Putamen (tissue), 1 donor: ENCODE results near the gene UCHL3.
"Not testable (repeated sequence)": the region's sequence is repeated elsewhere in the genome, so short reads cannot be mapped to it uniquely, and the experiment has no call there.

Experiments used
- DNase-seq: peaks from one replicate; pipeline ENCODE4 v3.0.0-alpha.2; 2016; ENCODE audit warnings: low spot score

The UCHL3 gene

DNA sequence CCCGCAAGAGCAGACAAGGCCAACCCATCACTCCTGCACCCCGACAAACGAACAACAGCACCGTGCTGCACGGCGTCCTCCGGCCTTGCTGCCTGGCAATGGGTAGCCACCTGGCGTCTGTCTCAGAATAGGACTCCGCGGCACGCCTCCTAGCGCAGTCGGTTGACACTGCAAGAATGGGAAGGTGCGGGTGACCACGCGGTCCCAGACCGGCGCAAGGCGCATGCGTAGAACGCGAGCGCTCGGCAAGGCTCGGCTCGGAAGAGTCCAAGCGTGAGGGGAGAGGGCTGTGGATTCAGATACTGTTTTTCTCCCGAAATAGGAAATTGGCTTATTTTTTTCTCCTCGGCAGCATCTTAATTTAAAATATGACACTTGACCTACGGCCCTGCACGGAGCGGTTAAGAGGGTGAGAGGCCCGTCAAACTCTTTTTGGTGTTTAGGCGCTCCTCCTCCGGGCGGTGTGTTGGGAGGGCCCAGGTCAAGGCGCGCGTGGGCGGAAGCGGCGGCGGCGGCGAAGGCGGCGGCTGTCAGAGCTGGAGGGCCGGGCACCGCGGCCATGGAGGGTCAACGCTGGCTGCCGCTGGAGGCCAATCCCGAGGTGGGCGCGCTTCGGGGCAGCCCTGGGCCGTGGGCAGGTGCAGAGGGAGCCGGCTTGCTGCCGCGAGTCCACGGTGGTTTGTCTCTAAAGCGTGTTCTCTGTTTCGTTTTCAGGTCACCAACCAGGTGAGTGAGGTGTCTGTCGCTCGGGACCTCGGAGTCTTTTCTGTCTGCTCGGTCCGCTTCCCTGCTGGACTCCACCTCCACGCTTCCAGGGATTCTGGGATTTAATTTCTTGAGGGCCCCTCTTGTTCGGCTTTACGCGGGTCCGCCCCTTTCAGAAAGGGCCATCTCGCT is at the start of gene UCHL3:
UCHL3 (plus strand) TSS at position 530 of the 897 bp plus-strand sequence; CDS start at position 560, 30 bp downstream.
- peak; percentile 94 for DNase-seq

DNA sequence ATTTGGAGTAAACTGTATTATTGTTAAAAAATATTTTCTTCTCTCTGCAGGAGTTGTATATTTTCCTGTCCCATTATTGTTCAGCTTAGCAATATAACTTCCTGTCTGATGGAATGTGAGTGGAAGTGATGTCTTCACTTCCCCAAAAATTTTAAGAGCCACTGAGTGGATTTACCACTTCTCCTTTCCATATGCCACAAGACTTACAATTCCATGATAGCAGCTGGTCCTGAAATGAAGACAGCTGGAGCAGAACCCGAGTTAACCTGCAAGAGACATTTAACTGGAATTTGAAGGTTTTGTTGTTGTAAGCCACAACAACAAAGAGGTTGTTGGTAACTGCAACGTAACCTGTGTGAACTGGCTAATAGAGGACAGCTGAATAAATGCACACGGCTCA is 44.3 kb upstream of the UCHL3 start:
- DNase-seq, result no peak

DNA sequence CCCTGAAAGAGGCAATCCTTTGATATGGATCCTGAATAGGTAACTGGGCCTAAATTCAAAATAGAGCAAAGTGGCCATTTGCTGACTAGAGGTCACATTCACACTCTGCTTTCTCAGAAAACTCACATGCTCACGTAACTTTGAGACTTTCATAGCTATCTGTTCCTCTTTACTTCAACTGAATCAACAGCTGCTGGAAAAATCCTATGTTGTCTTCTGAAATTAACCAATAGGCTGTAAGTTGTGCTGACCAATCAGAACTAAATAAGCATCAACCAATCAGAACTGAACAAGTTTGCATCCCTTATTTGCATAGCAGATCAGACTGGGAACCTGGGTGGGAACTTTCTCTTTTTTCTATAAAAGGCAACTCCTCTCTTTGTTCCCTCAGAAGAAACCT is 43.6 kb upstream of the UCHL3 start:
- no peak for DNase-seq

DNA sequence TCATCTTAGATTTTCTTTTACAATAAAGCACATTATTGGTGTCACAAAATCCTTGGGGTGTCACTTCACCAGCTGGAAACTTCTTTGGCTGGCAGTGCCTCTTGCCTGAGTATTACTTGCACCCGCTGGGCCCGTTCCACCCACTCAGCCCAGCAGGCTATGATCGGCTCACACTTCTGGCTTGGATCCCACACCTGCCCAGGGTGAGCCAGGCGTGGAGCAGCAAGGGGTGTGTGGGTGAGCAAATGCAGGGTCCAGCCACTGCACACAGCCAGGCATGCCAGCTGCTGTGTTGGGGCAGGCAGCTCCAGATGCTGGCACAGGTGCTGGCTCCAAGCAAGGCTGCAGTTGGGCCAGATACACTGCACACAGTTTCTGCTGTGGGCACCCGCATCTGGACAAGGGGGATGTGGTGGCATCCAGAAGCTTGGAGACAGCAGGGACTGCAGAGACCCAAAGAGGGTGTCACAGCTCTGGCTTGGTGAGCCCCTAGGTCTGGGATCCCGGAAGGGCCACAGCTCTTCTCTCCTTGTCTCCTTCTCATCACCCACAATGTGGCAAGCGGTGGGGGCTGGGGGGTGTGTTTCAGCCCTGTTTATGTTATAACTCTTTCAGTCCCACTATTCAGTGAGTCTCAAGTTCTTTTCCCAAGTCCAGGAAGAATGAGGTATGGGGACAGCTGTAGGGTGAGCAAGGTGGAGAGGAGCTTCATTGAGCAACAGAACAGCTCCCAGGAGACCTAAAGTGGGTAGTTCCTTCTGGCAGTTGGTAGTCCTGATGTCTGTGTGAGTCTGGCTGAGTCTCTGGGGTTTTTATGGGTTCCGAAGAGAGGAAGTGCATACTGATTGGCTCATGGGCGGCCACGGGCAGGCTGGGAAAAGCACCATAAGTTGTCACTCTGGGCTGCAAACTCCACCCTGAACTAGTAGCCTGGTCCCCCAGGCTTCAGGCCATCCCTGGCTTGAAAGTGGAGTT is 42.3 kb upstream of the UCHL3 start:
- DNase-seq, result no peak

DNA sequence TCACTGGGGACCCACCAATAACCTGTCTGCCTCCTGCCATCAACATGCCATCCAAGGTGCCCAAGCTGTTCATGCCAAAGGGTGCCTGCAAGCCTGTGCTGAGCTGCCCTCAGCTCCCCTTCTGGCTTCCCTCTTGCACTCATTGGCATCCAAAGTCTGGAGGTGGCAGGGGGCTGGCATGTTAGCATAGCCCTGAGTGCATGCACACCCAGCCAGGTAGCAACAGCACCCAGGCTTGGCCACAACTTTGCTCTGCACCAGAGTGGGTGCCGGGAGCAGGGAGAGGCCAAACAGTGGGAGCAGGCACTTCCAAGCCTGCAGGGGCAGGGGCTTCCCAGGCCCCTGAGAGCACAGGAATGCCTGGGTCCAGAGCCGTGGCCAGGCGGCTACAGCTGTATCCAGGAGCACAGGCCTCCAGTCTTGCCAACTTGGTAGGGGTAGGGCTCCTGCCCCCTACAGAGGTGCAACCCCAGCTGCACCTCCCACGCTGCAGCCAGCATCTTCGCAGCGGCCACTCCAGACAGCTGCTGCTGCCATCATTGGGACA is 41.5 kb upstream of the UCHL3 start:
- no peak for DNase-seq

DNA sequence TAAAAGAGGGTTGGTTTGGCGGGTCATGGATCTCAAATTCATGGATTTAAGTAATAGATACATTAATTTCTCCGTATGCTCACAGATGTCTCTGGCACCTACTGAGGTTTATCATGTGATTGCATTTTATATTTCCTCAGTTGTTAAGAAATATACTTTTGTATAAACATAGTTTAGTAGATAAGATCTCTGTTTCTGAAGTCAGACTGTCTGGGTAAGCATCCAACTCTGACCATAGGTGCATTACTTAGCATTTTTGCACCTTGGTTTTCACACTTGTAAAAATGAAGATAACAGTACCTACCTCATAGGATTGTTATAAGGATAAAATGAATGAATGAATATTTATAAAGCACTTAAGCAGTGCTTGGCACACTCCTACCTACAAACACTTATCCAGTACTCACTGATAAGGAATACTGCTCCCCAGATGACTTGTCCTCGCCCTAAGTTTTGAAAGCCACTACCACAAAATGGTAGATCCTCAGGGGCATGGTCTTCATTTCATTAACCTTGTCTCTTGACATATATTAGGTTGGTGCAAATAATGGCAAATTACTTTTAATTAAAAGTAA is 38.5 kb upstream of the UCHL3 start:
- DNase-seq, result no peak

DNA sequence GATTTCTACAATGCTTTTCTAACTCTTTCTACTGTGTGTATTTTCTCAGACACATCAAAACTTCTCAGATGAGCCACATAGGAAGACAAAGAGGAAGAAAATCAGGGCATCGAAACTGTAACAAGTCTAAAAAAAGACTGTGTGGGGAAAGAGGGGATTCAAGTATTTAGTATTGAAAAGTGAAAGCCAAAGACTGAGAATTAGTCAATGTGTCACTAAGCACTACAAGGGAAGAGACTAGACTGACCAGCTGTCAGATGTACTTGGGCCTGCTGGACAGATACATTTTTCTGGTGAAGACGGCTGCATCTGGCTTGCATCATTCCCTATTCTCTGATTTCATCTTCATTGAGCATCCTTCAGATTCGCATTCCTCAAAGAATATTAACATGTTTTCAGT is 37.3 kb upstream of the UCHL3 start:
- DNase-seq, result peak; percentile 13

DNA sequence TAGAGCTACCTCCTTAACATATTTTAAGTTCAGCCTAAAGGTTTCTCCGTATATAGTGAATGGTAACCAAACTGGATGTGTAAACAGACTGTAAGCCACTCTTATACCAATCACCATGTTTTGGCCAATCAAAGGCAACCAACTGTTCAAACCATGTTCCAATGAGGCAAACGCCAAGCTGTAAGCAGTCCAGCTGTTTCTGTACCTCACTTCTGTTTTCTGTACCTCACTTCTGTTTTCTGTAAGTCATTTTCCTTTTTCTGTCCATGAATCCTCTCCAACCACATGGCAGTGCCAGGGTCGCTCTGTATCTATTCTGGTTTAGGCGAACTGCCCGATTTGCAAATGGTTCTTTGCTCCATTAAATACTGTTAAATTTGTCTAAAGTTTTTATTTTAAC is 36.3 kb upstream of the UCHL3 start:
- no peak for DNase-seq

DNA sequence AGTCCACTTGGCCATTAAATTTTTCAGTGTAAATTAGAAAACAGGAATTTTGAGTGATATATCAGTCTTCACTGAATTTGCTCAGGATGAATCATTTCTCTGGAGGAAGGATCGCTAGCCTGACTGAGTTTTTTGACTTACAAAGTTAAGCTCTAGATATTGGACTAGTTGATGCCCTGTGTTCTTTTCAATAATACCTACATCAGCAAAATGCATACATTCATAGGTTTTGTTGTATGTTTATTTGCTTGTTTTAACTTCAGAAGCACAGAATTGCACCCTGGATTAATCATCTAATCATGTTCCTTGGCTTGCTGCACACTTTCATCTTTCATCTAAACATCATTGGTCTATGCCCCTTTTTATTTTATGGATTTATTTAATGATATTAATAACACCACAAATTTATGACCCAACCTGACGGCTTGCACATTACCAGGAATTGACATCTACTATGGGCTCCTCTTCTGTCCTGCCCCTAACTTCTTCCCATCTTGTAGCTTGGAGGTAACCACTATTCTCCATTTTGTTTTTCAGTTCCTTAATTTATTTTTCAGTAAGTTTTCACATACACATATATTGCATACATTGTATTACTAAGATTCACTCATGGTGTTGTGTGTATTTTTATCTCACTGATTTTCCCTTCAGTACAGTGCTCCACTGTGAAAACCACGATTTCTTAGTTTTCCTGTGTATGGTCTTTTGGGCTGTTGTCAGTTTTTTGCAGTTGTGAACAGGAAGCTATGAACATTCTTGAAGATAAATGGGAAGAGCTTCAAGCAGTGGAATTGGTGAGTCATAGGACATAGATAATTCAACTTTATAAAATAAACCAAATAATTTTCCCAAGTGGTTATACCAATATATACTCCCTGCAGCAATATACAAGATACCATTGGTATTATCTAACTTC is 35.3 kb upstream of the UCHL3 start:
- DNase-seq, result no peak

DNA sequence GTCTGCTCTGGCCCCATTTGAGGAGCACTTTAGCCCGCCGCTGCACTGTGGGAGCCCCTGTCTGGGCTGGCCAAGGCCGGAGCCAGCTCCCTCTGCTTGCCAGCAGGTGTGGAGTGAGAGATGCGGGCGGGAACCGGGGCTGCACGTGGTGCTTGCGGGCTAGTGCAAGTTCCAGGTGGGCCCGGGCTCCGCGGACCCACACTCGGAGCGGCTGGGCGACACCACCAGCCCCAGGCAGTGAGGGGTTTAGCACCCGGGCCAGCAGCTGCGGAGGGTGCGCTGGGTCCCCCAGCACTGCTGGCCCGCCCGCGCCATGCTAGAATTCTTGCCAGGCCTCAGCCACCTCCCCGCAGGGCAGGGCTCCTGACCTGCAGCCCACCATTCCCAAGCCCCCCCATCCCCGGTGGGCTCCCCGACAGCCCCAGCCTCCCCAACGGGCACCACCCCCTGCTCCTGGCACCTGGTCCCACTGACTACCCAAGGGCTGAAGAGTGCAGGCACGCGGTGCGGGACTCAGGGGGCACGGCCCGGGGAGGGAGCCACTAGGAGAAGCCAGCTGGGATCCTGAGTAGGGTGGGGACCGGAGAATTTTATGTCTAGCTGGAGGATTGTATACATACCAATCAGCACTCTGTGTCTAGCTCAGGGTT is 31.0 kb upstream of the UCHL3 start:
- DNase-seq, result no peak

DNA sequence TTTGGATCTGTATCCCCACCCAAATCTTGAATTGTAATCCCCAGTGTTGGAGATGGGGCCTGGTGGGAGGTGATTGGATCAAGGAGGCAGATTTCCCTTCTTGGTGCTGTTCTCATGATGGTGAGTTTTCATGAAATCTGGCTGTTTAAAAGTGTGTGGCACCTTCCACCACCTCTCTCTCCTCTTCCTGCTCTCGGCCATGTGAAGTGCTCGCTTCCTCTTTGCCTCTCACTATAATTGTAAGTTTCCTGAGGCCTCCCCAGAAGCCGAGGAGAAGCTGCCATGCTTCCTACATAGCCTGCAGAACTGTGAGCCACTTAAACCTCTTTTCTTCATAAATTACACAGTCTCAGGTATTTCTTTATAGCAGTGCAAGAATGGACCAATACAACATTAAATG is 27.6 kb upstream of the UCHL3 start:
- no peak for DNase-seq

DNA sequence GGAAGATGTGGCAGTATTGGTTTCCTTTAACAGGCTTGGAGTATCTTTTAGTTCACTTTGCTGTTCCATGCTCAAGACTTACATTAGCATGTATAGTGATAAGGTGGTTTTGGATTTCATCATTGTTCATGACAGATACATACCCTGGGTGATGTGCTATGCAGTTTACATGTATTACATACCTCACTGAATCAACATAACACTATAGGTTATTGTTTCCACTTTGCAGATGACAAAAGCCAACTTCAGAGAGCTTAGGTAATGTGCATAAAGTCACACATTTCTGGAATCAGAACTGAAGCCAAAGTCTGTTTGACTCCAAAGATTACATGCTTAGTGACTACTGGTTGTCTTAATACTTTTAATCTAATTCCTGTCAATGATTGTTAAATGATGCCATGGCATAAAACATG is 19.0 kb upstream of the UCHL3 start:
- no peak for DNase-seq

DNA sequence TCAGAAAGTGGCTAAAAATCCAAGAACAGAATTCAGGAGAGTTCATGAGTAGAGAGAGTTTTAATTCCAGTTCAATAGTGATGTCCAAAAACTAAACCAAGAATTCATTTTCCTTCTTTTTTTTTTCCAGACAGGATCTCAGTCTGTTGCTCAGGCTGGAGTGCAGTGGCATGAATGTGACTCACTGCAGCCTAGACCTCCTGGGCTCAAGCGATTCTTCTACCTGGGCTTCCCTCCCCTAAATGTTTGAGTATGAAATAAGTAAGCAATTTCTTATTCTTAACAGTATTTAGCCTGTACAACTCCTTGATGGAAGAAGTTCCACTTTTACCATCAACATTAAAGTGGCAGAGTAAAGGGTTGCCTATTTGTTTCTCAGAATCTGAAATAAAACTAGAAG is 15.7 kb upstream of the UCHL3 start:
- no peak for DNase-seq

DNA sequence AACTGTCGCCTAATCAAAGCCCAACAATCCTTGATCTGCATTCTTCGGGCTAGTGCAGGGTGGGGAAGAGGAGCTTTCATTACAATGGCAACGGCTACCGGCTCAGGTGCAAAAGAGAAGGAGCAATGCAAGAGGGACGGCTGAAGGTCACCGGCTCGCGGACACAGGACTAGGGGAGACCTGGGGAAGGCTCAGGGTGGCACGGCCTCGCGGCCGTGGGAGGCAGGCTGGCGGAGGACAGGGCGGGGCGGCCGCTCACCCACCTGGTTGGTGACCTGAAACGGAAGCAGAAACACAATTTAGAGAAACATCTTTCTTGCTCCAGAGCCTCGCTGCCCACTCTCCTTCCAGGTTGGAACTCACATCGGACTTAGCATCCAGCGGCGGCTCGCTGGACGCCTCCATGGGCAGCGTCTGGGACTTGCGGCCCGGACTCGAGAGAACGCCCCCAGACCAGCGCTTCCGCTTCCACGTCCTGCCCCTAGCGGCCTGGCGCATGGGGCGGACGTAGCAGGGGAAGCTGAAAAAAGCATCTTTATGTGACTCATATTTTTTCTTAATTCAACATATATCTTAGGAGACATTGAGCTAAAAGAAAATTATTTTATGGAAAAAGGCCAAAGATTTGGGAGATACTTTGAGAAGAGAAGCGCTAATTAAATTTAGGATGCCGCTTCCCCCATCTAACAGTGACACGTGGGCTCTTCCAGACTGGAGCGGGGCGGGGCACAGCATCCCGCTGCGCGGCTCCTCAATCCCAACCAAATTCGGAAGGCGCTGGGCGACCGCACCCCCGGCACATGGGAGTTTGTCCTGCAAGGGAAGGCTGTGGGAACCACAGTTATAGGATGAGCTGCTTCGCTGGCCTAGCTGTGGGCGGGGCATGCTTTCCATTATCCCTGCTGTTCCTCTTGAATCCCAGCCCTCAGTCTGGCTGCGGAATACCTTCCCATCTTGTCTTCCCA is 11.9 kb upstream of the UCHL3 start, which contains the start of gene COMMD6:
COMMD6 (minus strand) TSS at position 441 of the 965 bp plus-strand sequence; CDS start at position 405, 36 bp downstream.
- DNase-seq, result peak; percentile 86

DNA sequence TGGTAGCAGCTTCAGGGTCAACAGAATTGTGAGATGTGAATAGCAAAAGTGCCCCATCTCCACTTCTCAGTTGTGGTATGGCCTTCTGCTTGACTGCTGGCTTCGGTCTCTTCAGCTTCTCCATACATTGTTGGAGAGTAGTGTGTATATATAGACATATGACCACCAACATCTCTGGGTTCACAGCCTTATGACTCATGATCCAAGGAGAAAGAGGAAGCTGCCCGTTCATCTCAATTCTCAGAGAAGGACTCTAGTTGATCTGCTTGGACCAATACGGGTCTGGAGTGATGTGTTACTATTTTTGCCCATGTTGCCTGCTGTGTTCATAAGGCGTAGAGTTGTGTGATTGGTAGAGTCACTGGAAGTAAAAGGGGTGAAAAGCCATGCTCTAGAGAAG is 8.3 kb upstream of the UCHL3 start:
- no peak for DNase-seq

DNA sequence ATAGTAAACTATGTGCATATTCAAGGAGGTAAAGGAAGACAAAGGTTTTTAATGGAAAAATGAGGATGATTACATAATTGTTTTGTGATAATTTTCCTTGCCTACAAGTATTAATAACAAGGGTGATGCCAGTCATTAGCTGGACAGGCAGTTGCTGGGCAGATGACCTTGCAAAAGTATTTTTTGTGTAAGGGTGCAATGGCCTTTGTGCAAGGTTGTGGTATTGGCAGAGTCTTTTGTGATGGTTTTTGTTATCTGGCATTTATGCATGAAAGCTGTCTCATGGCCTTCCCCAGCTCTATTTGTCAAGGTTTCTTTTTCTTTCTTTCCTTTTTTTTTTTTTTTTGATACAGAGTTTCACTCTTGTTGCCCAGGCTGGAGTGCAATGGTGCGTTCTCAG is 7.6 kb upstream of the UCHL3 start:
- DNase-seq, result no peak

DNA sequence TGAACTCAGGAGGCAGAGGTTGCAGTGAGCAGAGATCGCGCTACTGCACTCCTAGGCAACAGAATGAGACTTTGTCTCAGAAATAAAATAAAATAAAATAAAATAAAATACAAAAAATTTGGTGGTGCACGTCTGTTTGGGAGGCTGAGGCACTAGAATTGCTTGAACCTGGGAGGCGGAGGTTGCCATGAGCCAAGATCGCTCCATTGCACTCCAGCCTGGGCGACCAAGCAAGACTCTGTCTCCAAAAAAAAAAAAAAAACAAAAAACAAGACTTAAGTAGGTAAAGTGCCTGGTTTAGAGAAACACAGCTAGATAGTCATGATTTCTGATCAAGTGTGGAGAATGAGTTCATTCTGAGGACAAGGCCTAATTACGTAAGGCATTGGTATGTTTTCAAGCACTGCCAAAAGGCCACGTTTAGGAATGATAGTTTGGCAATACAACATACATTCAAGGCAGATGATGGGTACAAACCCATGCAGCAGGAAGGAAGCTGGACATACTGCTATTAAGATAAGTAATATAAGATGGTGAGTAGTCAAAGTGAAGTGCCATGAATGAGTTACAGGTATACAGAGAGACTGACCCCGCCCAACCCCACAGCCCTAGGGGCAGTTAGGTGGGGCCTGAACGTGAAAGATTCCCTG is 4.8 kb upstream of the UCHL3 start:
- no peak for DNase-seq

DNA sequence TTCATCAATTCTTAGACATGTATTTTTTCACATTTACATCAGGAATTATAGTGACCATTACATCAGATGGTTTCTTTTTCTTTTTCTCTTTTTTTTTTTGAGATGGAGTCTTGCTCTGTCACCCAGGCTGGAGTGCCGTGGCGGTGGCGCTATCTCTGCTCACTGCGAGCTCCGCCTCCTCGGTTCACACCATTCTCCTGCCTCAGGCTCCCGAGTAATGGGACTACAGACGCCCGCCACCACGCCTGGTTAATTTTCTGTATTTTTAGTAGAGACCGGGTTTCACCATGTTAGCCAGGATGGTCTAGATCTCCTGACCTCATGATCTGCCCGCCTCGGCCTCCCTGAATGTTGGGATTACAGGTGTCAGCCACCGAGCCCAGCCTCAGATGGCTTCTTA is 4.2 kb upstream of the UCHL3 start:
- DNase-seq, result not testable (repeated sequence)

DNA sequence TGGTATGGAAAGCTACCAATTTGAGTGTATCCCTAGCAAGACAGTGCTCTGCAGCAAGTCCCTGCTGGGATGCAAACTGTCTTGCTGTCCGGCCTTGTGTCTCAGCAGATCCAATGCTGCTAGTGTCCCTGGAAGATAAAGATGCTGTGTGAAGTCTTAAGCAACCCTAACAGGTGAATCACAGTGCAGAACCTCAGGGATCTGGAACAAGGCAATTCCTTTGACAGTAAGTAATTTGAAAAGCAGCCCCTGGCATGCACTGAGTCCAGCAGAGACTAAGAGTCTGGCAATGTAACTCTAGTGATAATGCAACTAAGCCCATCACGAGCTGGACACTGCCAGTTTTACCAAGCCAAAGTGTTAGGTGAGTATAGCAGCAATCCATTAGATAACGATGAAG is 1.7 kb upstream of the UCHL3 start:
- no peak for DNase-seq
